GM23338 (cell line): ENCODE measurements around the gene CASTOR1.

ENCODE experiments used
- CREB1 ChIP-seq: fragments of 250-450 bp; sonication (Bioruptor Pico); IDR thresholded peaks from 2 replicates; pipeline ENCODE4 v1.5.0; 2020; ENCODE audit warnings: low read depth, mild to moderate bottlenecking, moderate library complexity
- EZH2 ChIP-seq: fragments of 200-600 bp; sonication (generic); IDR thresholded peaks from one replicate; pipeline ENCODE4 v1.8.0; 2017; ENCODE audit warnings: antibody characterized with exemption, mild to moderate bottlenecking, low read depth; ENCODE audit not compliant: unreplicated experiment
- EZH2phosphoT487 ChIP-seq: fragments of 200-600 bp; sonication (generic); IDR thresholded peaks from one replicate; pipeline ENCODE4 v1.8.1; 2018; ENCODE audit warnings: antibody characterized with exemption; ENCODE audit not compliant: unreplicated experiment
- JUNB ChIP-seq: IDR thresholded peaks from one replicate; pipeline ENCODE4 v1.6.1; 2016; ENCODE audit warnings: antibody characterized with exemption; ENCODE audit not compliant: unreplicated experiment
- NANOG ChIP-seq: IDR thresholded peaks from 2 replicates; pipeline ENCODE4 v1.6.1; 2016; ENCODE audit warnings: antibody characterized with exemption, borderline replicate concordance
- POLR2AphosphoS5 ChIP-seq: IDR thresholded peaks from 2 replicates; pipeline ENCODE4 v1.6.1; 2016; ENCODE audit warnings: antibody characterized with exemption, low read depth
- ZNF331 ChIP-seq: fragments of 250-450 bp; sonication (Bioruptor Pico); IDR thresholded peaks from 2 replicates; pipeline ENCODE4 v1.5.0; 2020; ENCODE audit warnings: low read depth, mild to moderate bottlenecking, moderate library complexity
- TF ChIP-seq, protein P1 (sequence below), 2 experiments: fragments of 200-600 bp in 1 of 2; sonication (generic) in 1 of 2; conservative IDR thresholded peaks; 2 replicates each; pipeline versions ENCODE4 v1.5.1 to v1.6.1; 2016 to 2017; ENCODE audit warnings: antibody characterized with exemption in 2 of 2, low read depth in 2 of 2, mild to moderate bottlenecking in 2 of 2, moderate library complexity in 1 of 2
- TF ChIP-seq, protein P2 (sequence below): fragments of 250-450 bp; sonication (Bioruptor Pico); IDR thresholded peaks from 2 replicates; pipeline ENCODE4 v1.5.0; 2020; ENCODE audit warnings: mild to moderate bottlenecking, moderate library complexity
- TF ChIP-seq, protein P3 (sequence below): IDR thresholded peaks from 2 replicates; pipeline ENCODE4 v1.6.1; 2016; ENCODE audit warnings: antibody characterized with exemption
- TF ChIP-seq, protein P4 (sequence below): IDR thresholded peaks from one replicate; pipeline ENCODE4 v1.6.1; 2018; ENCODE audit warnings: antibody characterized with exemption; ENCODE audit not compliant: unreplicated experiment

DNA sequence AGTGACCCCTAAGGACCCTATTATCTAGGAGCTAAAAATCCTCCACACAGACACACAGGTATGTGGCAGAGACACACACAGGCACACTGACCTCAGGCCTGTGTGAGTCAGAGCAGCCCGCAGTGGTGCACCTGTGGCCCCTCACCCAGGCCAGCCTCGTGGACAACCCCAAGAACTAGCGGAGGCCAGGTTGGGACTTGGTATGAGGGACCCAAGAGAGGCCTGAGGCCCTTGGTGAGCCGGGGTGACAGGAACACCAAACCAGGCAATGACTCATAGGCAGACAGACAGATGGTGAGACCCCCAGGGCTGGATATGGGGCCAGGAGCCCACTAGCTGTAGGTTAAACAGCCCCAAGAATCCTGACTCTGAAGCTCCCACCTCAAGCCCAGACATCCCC lies 6.0 kb downstream of the CASTOR1 start:
- TF ChIP-seq JUNB (no peak), EZH2 (no peak), POLR2AphosphoS5 (no peak), ZNF331 (CRISPR knock-in tag) (no peak), EZH2phosphoT487 (no peak), CREB1 (CRISPR knock-in tag) (no peak), NANOG (no peak)
- TF ChIP-seq, protein P1, sequence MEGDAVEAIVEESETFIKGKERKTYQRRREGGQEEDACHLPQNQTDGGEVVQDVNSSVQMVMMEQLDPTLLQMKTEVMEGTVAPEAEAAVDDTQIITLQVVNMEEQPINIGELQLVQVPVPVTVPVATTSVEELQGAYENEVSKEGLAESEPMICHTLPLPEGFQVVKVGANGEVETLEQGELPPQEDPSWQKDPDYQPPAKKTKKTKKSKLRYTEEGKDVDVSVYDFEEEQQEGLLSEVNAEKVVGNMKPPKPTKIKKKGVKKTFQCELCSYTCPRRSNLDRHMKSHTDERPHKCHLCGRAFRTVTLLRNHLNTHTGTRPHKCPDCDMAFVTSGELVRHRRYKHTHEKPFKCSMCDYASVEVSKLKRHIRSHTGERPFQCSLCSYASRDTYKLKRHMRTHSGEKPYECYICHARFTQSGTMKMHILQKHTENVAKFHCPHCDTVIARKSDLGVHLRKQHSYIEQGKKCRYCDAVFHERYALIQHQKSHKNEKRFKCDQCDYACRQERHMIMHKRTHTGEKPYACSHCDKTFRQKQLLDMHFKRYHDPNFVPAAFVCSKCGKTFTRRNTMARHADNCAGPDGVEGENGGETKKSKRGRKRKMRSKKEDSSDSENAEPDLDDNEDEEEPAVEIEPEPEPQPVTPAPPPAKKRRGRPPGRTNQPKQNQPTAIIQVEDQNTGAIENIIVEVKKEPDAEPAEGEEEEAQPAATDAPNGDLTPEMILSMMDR (conservative IDR thresholded peaks at IDR 0.05; ENCODE audit: low read depth in 2 of 2) = no peak
- TF ChIP-seq, protein P2, sequence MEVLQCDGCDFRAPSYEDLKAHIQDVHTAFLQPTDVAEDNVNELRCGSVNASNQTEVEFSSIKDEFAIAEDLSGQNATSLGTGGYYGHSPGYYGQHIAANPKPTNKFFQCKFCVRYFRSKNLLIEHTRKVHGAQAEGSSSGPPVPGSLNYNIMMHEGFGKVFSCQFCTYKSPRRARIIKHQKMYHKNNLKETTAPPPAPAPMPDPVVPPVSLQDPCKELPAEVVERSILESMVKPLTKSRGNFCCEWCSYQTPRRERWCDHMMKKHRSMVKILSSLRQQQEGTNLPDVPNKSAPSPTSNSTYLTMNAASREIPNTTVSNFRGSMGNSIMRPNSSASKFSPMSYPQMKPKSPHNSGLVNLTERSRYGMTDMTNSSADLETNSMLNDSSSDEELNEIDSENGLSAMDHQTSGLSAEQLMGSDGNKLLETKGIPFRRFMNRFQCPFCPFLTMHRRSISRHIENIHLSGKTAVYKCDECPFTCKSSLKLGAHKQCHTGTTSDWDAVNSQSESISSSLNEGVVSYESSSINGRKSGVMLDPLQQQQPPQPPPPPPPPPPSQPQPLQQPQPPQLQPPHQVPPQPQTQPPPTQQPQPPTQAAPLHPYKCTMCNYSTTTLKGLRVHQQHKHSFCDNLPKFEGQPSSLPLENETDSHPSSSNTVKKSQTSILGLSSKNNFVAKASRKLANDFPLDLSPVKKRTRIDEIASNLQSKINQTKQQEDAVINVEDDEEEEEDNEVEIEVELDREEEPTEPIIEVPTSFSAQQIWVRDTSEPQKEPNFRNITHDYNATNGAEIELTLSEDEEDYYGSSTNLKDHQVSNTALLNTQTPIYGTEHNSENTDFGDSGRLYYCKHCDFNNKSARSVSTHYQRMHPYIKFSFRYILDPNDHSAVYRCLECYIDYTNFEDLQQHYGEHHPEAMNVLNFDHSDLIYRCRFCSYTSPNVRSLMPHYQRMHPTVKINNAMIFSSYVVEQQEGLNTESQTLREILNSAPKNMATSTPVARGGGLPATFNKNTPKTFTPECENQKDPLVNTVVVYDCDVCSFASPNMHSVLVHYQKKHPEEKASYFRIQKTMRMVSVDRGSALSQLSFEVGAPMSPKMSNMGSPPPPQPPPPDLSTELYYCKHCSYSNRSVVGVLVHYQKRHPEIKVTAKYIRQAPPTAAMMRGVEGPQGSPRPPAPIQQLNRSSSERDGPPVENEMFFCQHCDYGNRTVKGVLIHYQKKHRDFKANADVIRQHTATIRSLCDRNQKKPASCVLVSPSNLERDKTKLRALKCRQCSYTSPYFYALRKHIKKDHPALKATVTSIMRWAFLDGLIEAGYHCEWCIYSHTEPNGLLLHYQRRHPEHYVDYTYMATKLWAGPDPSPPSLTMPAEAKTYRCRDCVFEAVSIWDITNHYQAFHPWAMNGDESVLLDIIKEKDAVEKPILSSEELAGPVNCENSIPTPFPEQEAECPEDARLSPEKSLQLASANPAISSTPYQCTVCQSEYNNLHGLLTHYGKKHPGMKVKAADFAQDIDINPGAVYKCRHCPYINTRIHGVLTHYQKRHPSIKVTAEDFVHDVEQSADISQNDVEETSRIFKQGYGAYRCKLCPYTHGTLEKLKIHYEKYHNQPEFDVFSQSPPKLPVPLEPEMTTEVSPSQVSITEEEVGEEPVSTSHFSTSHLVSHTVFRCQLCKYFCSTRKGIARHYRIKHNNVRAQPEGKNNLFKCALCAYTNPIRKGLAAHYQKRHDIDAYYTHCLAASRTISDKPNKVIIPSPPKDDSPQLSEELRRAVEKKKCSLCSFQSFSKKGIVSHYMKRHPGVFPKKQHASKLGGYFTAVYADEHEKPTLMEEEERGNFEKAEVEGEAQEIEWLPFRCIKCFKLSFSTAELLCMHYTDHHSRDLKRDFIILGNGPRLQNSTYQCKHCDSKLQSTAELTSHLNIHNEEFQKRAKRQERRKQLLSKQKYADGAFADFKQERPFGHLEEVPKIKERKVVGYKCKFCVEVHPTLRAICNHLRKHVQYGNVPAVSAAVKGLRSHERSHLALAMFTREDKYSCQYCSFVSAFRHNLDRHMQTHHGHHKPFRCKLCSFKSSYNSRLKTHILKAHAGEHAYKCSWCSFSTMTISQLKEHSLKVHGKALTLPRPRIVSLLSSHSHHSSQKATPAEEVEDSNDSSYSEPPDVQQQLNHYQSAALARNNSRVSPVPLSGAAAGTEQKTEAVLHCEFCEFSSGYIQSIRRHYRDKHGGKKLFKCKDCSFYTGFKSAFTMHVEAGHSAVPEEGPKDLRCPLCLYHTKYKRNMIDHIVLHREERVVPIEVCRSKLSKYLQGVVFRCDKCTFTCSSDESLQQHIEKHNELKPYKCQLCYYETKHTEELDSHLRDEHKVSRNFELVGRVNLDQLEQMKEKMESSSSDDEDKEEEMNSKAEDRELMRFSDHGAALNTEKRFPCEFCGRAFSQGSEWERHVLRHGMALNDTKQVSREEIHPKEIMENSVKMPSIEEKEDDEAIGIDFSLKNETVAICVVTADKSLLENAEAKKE (CRISPR knock-in tag) = no peak
- TF ChIP-seq, protein P3, sequence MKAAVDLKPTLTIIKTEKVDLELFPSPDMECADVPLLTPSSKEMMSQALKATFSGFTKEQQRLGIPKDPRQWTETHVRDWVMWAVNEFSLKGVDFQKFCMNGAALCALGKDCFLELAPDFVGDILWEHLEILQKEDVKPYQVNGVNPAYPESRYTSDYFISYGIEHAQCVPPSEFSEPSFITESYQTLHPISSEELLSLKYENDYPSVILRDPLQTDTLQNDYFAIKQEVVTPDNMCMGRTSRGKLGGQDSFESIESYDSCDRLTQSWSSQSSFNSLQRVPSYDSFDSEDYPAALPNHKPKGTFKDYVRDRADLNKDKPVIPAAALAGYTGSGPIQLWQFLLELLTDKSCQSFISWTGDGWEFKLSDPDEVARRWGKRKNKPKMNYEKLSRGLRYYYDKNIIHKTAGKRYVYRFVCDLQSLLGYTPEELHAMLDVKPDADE = no peak
- TF ChIP-seq, protein P4, sequence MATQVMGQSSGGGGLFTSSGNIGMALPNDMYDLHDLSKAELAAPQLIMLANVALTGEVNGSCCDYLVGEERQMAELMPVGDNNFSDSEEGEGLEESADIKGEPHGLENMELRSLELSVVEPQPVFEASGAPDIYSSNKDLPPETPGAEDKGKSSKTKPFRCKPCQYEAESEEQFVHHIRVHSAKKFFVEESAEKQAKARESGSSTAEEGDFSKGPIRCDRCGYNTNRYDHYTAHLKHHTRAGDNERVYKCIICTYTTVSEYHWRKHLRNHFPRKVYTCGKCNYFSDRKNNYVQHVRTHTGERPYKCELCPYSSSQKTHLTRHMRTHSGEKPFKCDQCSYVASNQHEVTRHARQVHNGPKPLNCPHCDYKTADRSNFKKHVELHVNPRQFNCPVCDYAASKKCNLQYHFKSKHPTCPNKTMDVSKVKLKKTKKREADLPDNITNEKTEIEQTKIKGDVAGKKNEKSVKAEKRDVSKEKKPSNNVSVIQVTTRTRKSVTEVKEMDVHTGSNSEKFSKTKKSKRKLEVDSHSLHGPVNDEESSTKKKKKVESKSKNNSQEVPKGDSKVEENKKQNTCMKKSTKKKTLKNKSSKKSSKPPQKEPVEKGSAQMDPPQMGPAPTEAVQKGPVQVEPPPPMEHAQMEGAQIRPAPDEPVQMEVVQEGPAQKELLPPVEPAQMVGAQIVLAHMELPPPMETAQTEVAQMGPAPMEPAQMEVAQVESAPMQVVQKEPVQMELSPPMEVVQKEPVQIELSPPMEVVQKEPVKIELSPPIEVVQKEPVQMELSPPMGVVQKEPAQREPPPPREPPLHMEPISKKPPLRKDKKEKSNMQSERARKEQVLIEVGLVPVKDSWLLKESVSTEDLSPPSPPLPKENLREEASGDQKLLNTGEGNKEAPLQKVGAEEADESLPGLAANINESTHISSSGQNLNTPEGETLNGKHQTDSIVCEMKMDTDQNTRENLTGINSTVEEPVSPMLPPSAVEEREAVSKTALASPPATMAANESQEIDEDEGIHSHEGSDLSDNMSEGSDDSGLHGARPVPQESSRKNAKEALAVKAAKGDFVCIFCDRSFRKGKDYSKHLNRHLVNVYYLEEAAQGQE = no peak
